Neural crest cell (in vitro differentiated cells): Measurements from ENCODE around the gene SHF. TPM values are rescaled to one million over a fixed set of nuclear protein-coding genes. Genes with fewer than 3 reads are reported as not detected.

Source experiments
- DNase-seq: peaks from one replicate; pipeline ENCODE4 v3.0.0; 2021; ENCODE audit warnings: low read depth, mixed read lengths, low spot score
- H3K27ac Mint-ChIP-seq: one replicate; pipeline ENCODE4 v1.8.0; 2021; ENCODE audit warnings: mild to moderate bottlenecking, mixed read lengths; ENCODE audit not compliant: unreplicated experiment
- H3K27me3 Mint-ChIP-seq: 2 replicates; pipeline ENCODE4 v1.8.0; 2021; ENCODE audit warnings: low read depth, mild to moderate bottlenecking, mixed read lengths
- H3K36me3 Mint-ChIP-seq: 2 replicates; pipeline ENCODE4 v1.8.0; 2021; ENCODE audit warnings: low read depth, mild to moderate bottlenecking, mixed read lengths
- H3K4me1 Mint-ChIP-seq: 2 replicates; pipeline ENCODE4 v1.8.0; 2021; ENCODE audit warnings: mixed read lengths
- H3K4me3 Mint-ChIP-seq: one replicate; pipeline ENCODE4 v1.8.0; 2021; ENCODE audit warnings: mild to moderate bottlenecking, mixed read lengths
- H3K9me3 Mint-ChIP-seq: 2 replicates; pipeline ENCODE4 v1.8.0; 2021; ENCODE audit warnings: mixed read lengths
- CTCF ChIP-seq: fragments of 200-600 bp; sonication (generic); conservative IDR thresholded peaks from 2 replicates; pipeline ENCODE4 v1.5.0; 2021; ENCODE audit warnings: antibody characterized with exemption, mild to moderate bottlenecking
- total RNA-seq: library from RNA; stranded (reverse); gene quantifications from 2 replicates; pipeline ENCODE4 v1.2.1, GENCODE V29; 2021

Gene SHF
- total RNA-seq, 1 donor from 2014 or later: 55.0 TPM

DNA sequence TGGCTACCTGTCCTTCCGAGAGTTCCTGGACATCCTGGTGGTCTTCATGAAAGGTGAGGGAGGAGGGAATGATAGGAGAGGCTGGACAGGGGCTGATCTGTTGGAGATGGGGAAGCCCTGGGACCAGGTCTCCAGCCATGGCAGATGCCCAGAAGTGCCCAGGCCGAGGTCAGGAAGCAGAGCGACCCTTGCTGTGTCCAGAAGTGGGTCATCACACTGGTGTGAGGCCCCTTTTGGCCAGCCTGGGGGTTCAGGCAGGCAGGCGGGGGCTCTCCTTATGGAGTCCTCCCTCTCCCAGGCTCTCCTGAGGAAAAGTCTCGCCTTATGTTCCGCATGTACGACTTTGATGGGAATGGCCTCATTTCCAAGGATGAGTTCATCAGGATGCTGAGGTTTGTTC lies 40.2 kb downstream of the SHF start:
- Mint-ChIP-seq H3K27me3 (peaks cover 7% of the 10 kb centered on the region), H3K9me3 (no peaks in the 10 kb centered on the region), H3K27ac (no peak overlapping the region)

DNA sequence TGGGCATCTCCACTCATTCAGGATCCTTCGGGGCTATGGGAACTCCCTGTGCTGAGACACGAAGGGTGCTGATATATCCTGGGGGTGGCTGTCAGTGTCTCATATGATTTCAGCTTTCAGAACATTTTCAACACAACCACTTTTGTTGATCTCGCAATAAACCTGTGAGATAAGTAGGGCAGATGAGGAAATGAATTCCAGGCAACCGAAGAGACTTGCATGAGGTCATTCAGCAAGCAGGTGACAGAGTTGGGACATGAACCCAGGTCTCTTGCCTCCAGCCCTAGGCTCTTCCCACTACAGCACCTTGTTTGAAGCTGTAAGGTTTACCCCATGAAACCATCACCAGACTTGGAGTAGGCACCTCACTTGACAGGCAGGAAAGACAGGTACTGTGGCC lies 41.4 kb downstream of the SHF start:
- H3K4me1 Mint-ChIP-seq: no peaks in the 10 kb centered on the region
- TF ChIP-seq CTCF: no peak
- no peaks in the 10 kb centered on the region for H3K9me3 Mint-ChIP-seq
- H3K27me3 Mint-ChIP-seq: peaks cover 7% of the 10 kb centered on the region
- DNase-seq: no peak
- no peak overlapping the region for H3K4me3 Mint-ChIP-seq
- no peaks in the 10 kb centered on the region for H3K36me3 Mint-ChIP-seq
- no peak overlapping the region for H3K27ac Mint-ChIP-seq

More for the DNA sequence above, 40.2 kb downstream of the SHF start:
- Mint-ChIP-seq H3K4me3 (no peak overlapping the region), H3K36me3 (no peaks in the 10 kb centered on the region), H3K4me1 (no peaks in the 10 kb centered on the region)
- TF ChIP-seq CTCF: no peak
- DNase-seq: no peak

DNA sequence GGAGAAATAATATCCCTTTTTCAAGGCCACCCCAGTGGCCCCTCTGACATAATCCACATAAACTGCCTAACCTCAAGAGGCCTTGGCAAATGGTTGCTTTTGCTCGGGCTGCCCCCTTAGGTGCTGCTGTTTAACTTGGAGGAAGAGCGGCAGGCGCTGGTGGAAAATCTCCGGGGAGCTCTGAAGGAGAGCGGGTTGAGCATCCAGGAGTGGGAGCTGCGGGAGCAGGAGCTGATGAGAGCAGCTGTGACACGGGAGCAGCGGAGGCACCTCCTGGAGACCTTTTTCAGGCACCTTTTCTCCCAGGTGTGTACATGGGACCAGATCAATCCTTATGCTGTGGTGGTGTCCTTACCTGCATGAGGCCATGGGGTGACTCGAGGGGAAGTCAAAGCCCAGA lies 43.0 kb downstream of the SHF start:
- no peak for DNase-seq
- Mint-ChIP-seq H3K27me3 (peaks cover 7% of the 10 kb centered on the region), H3K4me3 (no peak overlapping the region), H3K9me3 (no peaks in the 10 kb centered on the region), H3K27ac (no peak overlapping the region), H3K4me1 (no peaks in the 10 kb centered on the region), H3K36me3 (no peaks in the 10 kb centered on the region)
- TF ChIP-seq CTCF: no peak

DNA sequence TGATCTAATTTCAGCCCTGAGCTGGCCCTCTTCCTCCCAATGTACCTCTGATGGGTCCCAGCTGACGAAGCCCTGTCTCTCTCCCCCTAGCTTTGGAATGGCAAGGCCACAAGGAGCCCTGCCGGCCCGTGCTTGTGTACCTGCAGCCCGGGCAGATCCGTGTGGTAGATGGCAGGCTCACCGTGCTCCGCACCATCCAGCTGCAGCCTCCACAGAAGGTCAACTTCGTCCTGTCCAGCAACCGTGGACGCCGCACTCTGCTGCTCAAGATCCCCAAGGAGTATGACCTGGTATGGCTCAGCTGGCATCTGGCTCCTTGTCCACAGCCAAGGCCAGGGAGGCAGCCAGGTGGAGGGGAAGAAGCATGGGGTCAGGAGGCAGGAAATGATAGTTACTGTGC lies 43.8 kb downstream of the SHF start:
- Mint-ChIP-seq H3K4me1 (no peaks in the 10 kb centered on the region), H3K4me3 (no peak overlapping the region)

DNA sequence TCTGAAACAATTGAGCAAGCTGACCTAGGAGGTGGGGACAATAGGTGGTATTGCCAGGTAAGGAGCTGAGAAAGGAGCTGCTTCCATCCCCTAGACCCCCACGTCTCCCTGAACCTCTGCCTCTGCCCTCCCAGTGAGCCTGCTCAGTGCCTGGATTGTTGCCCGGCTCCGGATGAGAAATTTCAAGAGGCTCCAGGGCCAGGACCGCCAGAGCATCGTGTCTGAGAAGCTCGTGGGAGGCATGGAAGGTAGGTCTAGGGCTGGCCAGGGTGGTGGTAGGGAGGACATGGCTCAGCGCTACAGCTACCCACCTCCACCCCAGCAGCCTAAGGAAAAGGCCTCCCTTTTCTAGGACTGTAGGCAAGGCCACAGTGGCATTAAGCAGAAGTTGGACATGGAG lies 44.7 kb downstream of the SHF start:
- no peak for TF ChIP-seq CTCF
- Mint-ChIP-seq H3K9me3 (no peaks in the 10 kb centered on the region), H3K27me3 (peaks cover 12% of the 10 kb centered on the region), H3K36me3 (no peaks in the 10 kb centered on the region), H3K4me1 (no peaks in the 10 kb centered on the region), H3K27ac (no peak overlapping the region), H3K4me3 (no peak overlapping the region)
- no peak for DNase-seq

More for the DNA sequence above, 43.8 kb downstream of the SHF start:
- H3K27me3 Mint-ChIP-seq: peaks cover 7% of the 10 kb centered on the region
- H3K9me3 Mint-ChIP-seq: no peaks in the 10 kb centered on the region
- no peak for DNase-seq
- H3K36me3 Mint-ChIP-seq: no peaks in the 10 kb centered on the region
- H3K27ac Mint-ChIP-seq: no peak overlapping the region
- TF ChIP-seq CTCF: no peak

DNA sequence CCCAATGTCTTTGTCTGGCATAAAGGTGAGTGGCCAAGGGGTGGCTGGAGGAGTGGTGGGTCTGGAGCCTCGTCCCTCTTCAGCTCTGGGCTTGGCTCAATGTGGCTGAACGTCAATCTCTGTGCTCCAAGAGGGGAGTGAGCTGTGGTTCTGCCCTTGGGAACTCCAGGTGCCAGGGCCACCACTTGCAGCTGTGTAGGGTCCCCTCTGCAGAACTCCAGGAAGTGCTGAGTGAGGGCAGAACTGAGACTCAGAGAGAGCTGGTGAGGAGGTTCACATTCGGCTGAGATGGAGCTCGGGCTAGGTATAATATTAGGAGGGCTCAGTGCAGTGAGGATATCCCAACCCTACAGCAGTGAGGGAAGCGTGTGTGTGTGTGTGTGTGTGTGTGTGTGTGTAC lies 46.4 kb downstream of the SHF start:
- H3K36me3 Mint-ChIP-seq: no peaks in the 10 kb centered on the region
- H3K4me1 Mint-ChIP-seq: no peaks in the 10 kb centered on the region
- no peak for TF ChIP-seq CTCF
- no peak overlapping the region for H3K27ac Mint-ChIP-seq
- H3K4me3 Mint-ChIP-seq: no peak overlapping the region
- no peaks in the 10 kb centered on the region for H3K9me3 Mint-ChIP-seq
- H3K27me3 Mint-ChIP-seq: peaks cover 20% of the 10 kb centered on the region
- DNase-seq: no peak
